RKO (cell line): ENCODE data around the gene RNU7-1.
A peak's percentile ranks its signal among the peaks of the same experiment; 100 is the strongest.

ENCODE experiments used
- DNase-seq: peaks from one replicate; pipeline ENCODE4 v3.0.0-alpha.2; 2016; ENCODE audit warnings: low spot score

The RNU7-1 gene

GRCh38 chr12:6965026-6965661 is 21.5 kb downstream of the RNU7-1 start:
- DNase-seq = peak; percentile 77

- DNase-seq = no peak
Observed at GRCh38 chr12:6965714-6966113, 22.1 kb downstream of the RNU7-1 start.

GRCh38 chr12:6966351-6966750 is 22.7 kb downstream of the RNU7-1 start:
- no peak for DNase-seq

GRCh38 chr12:6967651-6968100 is 24.1 kb downstream of the RNU7-1 start:
- peak; percentile 47 for DNase-seq

GRCh38 chr12:6968426-6968825 is 24.8 kb downstream of the RNU7-1 start:
- no peak for DNase-seq

- peak; percentile 45 for DNase-seq
Observed at GRCh38 chr12:6970096-6970527, 26.5 kb downstream of the RNU7-1 start.

- DNase-seq = no peak
Observed at GRCh38 chr12:6974180-6974579, 30.6 kb downstream of the RNU7-1 start.

- DNase-seq = no peak
Observed at GRCh38 chr12:6975297-6976032, 31.8 kb downstream of the RNU7-1 start.

GRCh38 chr12:6977653-6978052 is 34.0 kb downstream of the RNU7-1 start:
- no peak for DNase-seq

GRCh38 chr12:6978188-6978587 is 34.6 kb downstream of the RNU7-1 start:
- DNase-seq = no peak

- no peak for DNase-seq
Observed at GRCh38 chr12:6978611-6979011, 35.0 kb downstream of the RNU7-1 start.

- DNase-seq = no peak
Observed at GRCh38 chr12:6979021-6979420, 35.4 kb downstream of the RNU7-1 start.

- no peak for DNase-seq
Observed at GRCh38 chr12:6979453-6979852, 35.8 kb downstream of the RNU7-1 start.

GRCh38 chr12:6980075-6980474 is 36.5 kb downstream of the RNU7-1 start:
- no peak for DNase-seq

- no peak for DNase-seq
Observed at GRCh38 chr12:6980740-6981139, 37.1 kb downstream of the RNU7-1 start.

GRCh38 chr12:6981152-6982052 is 37.8 kb downstream of the RNU7-1 start:
- DNase-seq = no peak

GRCh38 chr12:6982532-6982931 is 38.9 kb downstream of the RNU7-1 start:
- DNase-seq = no peak

GRCh38 chr12:6987956-6988553 is 44.4 kb downstream of the RNU7-1 start:
- DNase-seq = no peak
